GM18870 (cell line): ENCODE results near the gene TTC21A.
A peak's percentile ranks its signal among the peaks of the same experiment; 100 is the strongest.
"Not testable (repeated sequence)": the region's sequence is repeated elsewhere in the genome, so short reads cannot be mapped to it uniquely, and the experiment has no call there.

Experiments
- ATAC-seq: cut with Tn5 transposase; IDR thresholded peaks from one replicate; pipeline ENCODE4 v1.9.1; 2021; ENCODE audit warnings: moderate library complexity; ENCODE audit not compliant: unreplicated experiment

Gene TTC21A, protein sequence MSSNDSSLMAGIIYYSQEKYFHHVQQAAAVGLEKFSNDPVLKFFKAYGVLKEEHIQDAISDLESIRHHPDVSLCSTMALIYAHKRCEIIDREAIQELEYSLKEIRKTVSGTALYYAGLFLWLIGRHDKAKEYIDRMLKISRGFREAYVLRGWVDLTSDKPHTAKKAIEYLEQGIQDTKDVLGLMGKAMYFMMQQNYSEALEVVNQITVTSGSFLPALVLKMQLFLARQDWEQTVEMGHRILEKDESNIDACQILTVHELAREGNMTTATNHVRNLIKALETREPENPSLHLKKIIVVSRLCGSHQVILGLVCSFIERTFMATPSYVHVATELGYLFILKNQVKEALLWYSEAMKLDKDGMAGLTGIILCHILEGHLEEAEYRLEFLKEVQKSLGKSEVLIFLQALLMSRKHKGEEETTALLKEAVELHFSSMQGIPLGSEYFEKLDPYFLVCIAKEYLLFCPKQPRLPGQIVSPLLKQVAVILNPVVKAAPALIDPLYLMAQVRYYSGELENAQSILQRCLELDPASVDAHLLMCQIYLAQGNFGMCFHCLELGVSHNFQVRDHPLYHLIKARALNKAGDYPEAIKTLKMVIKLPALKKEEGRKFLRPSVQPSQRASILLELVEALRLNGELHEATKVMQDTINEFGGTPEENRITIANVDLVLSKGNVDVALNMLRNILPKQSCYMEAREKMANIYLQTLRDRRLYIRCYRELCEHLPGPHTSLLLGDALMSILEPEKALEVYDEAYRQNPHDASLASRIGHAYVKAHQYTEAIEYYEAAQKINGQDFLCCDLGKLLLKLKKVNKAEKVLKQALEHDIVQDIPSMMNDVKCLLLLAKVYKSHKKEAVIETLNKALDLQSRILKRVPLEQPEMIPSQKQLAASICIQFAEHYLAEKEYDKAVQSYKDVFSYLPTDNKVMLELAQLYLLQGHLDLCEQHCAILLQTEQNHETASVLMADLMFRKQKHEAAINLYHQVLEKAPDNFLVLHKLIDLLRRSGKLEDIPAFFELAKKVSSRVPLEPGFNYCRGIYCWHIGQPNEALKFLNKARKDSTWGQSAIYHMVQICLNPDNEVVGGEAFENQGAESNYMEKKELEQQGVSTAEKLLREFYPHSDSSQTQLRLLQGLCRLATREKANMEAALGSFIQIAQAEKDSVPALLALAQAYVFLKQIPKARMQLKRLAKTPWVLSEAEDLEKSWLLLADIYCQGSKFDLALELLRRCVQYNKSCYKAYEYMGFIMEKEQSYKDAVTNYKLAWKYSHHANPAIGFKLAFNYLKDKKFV (N-terminal part only)

DNA sequence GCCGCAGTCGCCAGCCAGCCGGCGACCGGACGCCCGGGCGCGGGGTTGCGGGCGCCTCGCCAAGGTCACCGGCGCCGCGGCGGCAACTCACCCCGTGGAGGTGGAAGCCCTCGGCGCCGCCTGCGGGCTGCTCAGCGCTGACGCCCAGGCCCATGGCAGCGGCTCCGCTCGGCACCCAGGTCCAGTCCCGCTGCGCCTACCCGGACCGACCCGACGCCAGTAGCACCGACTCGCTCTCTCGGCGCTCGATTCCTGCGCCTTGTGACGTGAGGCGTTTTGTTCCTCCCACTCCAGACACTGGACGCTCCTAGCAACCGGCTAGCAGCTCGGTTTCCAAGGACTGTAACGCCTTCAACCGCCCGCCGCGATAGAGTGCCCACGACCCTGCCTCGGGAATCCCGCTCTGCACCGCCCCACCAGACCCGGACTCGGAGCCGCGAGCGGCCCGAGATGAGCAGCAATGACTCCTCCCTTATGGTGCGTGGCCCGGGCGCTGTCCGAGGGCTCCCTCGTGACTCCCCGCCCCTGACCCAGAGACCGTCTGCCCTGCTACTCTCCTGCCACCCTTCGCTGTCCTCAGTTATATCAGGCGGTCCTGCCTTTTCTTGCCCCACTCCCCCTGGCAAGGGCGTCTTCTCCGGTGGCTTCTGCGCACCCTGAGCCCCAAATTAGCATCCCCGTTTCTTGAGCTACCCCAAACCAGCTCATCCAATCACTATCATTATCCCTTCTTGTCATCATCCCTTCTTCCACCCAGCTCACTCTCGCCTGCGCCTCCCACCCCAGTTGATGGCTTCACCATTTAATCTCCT lies at the start of gene TTC21A, which contains the start of gene GORASP1:
TTC21A (plus strand) TSS at position 293 of the 812 bp plus-strand sequence; CDS start at position 451, 158 bp downstream.
GORASP1 (minus strand) TSS at position 240 of the 812 bp plus-strand sequence; CDS start at position 154, 86 bp downstream.
- peak; percentile 32 for ATAC-seq

GRCh38 chr3:39061228-39061627 lies 46.3 kb upstream of the TTC21A start:
- ATAC-seq = not testable (repeated sequence)

GRCh38 chr3:39062180-39062579 lies 45.3 kb upstream of the TTC21A start:
- no peak for ATAC-seq

- ATAC-seq = no peak
Observed at GRCh38 chr3:39063143-39063542, 44.3 kb upstream of the TTC21A start.

DNA sequence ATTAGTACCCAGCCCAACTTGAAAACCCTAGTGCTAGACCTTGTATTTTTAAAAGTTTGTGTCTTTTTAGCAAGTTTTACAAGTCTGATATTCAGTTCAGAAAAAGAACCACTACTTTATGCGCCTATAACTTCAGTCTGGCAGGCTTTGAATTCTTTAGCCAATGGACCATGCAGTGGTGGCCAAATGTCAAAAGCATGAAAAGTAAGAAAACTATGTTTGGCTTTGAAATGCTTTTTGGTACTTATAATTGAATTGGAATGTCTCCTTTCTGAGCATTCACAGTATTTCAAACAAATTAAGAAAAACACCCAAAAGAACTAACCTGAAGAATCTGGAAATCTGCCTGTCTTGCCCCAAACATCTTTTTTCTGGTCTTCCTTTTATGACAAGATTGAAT lies 42.8 kb upstream of the TTC21A start:
- no peak for ATAC-seq

DNA sequence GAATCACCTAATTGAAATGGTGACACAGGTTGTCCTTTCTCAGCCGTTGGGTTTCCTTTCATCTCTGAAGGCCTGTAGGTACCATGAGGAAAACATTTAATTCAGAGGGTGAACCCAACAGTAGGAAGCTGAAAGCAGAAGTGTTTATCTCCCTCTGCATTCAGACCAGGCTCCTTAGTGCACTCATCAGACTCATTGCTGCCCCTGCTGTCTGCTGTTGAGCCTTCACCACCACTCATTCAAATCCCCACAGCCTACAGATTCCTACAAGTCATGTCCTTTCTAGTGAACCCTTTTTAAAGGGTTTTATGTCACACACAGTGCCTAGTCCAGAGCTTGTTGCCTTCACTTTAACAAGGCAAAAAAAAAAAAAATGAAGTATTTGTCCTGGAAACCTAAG lies 42.3 kb upstream of the TTC21A start:
- ATAC-seq = peak; percentile 73

DNA sequence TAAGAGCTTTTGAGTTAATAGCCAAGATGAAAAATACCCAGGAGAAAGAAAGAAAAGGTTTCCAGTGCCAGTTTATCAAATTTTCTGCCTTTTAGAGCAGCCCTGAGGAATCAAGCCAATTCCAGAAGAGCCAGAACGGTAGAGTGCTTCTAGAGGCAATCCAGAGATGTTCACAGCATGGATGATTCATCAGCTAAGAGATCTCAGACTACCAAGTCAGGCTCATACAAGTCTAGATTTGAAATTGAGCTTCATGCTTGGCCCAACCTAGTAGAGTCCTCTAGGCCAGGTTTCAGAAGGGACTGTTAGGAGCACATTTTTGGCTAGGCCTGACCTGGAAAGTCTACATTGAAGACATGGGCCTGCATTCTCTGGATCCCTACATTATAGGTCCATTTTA lies 40.2 kb upstream of the TTC21A start:
- ATAC-seq = no peak

DNA sequence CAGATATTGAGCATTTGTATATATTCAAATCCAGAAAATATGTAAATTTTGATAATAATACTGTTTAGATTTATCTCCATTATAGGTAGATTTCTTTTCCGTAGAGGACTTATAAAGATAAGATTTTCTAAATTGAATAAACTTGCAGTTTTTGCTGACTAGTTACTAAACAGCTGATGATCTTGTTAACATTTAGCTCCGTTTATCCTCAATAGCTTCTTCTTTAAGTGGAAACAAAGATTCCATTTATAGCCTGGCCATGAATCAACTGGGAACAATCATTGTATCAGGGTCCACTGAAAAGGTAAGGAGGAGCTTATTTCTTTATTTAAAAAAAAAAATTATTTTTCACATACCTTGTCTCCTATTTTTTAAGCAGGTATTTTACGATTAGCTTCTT lies 38.9 kb upstream of the TTC21A start:
- no peak for ATAC-seq

DNA sequence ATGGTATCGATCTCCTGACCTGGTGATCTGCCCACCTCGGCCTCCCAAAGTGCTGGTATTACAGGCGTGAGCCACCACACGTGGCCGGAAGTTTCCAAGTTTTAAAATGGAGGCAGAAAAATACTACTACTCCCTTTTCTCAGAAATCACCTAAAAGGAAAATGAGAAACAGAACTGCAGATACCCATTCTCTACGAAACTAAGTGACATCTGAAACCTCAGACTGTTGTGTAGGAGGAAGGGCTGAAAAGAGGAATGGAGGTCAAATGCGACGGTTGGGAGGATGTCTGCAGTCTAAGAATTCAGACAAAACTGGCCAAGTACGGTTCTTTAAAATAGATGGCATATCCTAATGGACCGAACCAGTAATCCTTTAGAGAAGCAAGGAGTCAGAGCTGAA lies 31.6 kb upstream of the TTC21A start:
- no peak for ATAC-seq

DNA sequence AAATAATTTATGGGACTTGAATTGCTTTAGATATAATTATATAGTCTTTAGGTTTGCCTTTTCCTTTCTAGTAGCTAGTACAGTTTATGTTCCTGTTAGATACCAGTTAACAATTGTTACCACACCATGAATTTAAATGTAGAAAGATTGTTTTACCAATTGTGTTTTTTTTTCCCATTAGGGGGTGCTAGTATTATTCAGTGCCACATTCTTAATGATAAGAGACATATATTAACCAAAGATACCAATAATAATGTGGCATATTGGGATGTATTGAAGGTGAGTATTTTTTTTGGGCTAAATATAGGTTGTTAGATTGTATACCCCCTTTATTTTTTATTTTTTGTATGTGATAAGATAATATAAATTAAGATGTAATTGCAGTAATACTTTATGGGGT lies 27.9 kb upstream of the TTC21A start:
- no peak for ATAC-seq

GRCh38 chr3:39080026-39080425 lies 27.5 kb upstream of the TTC21A start:
- no peak for ATAC-seq

DNA sequence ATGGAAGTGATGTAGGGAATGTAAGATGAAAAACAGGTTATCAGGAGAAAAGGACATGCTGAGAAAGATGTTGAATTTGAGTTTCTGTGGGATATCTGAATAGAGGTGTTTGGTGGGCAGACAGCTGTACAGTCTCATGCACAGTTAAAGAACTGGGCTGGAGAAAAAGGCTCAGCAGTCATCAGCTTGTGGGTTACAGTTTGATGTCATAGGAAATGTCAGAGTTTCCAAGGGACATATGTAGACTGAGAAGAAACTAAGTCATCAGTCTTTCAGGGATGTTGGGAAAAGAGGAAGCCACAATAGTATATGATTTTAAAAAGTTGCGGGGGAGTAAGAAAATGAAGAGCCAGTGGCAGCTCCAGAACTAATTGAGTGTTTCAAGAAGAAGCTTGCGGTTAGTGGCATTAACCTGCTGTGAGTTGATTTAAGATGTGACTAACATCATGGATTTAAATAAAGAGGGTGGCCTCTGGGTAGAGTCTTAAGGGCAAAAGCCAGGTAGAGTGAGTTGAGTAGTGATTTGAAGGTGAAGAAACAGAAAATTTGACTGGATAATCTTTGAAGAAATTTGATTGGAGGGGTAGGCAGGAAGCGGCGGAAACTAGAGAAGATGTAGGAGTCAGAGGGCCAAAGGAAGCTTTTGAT lies 24.7 kb upstream of the TTC21A start:
- no peak for ATAC-seq

DNA sequence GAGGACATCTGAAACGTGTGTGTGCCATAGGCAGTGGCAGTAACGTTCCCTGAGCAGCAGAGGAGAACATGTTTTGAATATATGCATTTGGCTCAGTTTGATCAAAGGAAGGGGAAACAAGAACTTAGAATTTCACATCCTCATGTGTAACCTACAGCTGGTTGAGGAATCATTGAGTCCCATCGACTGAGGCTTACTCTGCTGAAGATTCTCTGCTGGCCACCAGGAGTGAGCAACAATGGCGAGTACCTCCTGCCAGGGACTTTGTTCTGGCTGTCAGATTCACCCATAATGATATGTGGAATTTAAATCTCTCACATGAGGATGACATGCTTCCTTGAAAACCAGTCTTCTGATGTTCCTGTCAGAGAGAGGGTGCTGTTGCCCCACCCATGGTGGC lies 21.3 kb upstream of the TTC21A start:
- ATAC-seq = no peak

GRCh38 chr3:39088456-39088855 lies 19.0 kb upstream of the TTC21A start:
- no peak for ATAC-seq

GRCh38 chr3:39088889-39089288 lies 18.6 kb upstream of the TTC21A start:
- ATAC-seq = no peak

- ATAC-seq = no peak
Observed at GRCh38 chr3:39090922-39091321, 16.6 kb upstream of the TTC21A start.

DNA sequence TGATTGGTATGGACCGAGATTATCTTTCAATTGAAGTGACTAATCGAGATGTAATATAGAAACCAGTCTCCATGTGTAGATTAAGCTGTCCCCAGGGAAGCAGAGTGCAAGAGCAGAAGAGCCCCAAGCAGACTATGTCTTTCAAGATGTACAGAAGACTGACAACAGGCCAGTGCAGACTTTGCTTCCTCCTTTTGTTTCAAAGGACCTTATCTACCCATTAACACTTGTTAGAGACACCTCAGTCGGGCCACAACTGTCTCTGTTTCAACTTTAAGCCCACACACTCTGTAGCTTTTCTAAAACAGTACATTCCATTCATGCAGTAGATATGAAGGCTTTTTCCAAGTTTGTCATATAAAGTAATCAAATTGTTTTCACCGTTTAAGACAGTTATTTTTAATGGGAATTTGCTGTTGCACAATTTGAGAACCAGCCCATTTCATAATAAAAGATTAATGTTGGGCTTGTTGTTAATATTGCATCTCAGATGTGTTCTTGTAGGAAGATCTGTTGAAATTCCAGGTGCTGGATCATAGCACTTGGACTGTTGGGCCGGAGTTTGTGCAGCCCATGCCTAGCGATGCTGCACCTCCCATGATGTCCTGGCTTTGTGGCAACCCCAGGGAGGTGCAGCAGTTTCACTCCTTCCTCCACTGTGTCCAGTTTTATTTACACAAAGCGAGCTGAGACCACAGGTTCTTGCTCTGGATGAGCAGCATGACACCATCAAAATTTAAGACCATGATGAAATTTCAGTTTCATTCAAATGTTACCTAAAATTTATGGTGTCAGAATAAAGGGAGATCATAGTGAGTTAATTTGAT lies 12.4 kb upstream of the TTC21A start:
- ATAC-seq = no peak

- ATAC-seq = no peak
Observed at GRCh38 chr3:39095778-39096177, 11.7 kb upstream of the TTC21A start.

- ATAC-seq = no peak
Observed at GRCh38 chr3:39096775-39097174, 10.7 kb upstream of the TTC21A start.
